Cortex of kidney (tissue), 1 donor: Measurements from ENCODE around the gene MED26.

Experiments used
- DNase-seq: peaks from one replicate; lab custom pipeline; 2025; lab: John Stamatoyannopoulos, UW

Gene MED26

DNA sequence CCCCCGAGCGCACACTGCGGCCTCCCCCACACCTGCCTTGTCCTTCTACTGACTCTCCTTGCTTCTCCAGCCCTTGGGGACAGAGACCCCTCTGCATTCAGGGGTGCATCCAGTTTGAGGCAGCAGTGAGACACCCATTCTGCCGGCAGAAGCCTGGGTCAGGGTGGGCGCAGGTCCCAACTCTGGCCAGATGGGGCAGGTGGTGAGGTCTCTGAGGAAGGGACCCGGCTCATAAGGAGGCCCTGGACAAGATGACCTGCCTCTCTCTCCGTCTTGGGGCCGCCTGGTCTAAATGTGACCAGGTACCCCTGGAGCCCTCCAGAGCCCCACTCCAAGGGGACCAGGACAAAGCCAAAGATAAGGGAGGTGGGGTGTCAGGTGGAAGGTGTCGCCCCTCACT, 91.9 kb downstream of the MED26 start:
- no peak for DNase-seq

GRCh38 chr19:16535381-16535780, 92.6 kb downstream of the MED26 start:
- no peak for DNase-seq

GRCh38 chr19:16532440-16533234, 95.4 kb downstream of the MED26 start:
- no peak for DNase-seq

- DNase-seq = no peak
Observed at GRCh38 chr19:16531380-16531669, 96.7 kb downstream of the MED26 start.

- no peak for DNase-seq
Observed at GRCh38 chr19:16530540-16531379, 97.2 kb downstream of the MED26 start.

DNA sequence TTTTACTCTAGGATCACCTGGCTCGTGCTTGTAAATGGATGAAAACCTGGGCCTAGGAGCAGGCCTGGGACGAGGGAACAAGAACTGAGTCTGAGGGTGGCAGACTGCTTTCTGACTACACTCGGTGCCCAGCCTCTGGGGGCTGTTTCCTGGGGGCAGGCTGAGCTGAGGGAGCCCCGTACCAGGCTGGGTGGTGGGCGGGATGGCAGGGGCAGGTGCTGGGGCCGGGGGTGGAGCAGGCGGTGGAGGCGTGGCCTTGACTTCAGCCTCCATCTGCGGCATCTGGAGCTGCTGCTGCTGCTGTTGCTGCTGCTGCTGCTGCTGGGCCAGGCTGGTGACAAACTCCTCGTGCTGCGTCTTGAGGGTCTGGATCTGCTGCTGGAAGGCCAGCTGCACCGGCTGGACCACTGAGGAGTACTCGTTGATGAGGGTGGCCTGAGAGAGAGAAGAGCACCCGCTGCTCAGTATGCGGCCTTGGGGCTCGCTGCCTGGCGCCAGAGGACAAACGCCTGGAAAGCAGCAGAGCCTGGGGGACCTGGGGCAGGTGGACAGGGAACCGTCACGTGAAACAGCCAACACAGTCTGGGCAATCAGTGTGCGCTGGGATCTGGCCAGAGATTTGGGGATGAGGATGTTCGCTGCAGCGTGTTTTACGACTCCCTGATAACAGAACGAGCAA, 98.4 kb downstream of the MED26 start:
- no peak for DNase-seq

DNA sequence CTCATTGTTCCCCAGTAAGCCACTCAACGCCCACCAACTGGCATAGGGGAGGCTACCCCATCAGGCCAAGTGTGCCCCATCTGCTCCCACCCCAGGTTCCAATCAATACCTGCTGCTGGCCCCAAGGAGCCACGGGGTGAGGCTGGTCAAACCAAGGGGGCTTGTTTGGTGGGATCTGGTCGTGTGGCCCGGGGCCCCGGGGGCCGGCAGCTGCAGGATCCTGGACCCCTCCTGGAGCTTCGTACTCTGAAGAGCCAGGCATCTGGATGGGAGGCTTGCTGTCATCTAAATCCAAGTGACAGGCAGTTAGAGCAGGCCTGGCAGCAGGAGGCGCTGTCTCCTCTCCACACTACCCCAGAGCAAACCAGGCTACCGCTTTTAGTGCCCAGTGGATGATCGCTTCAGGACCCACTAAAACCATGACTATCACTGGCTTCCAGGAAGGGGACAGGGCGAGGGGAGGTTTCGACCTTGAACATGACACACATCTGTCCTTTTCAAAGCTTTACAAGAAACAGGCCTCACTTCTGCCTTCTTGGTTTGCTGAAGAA, 100.0 kb downstream of the MED26 start:
- DNase-seq = no peak

DNA sequence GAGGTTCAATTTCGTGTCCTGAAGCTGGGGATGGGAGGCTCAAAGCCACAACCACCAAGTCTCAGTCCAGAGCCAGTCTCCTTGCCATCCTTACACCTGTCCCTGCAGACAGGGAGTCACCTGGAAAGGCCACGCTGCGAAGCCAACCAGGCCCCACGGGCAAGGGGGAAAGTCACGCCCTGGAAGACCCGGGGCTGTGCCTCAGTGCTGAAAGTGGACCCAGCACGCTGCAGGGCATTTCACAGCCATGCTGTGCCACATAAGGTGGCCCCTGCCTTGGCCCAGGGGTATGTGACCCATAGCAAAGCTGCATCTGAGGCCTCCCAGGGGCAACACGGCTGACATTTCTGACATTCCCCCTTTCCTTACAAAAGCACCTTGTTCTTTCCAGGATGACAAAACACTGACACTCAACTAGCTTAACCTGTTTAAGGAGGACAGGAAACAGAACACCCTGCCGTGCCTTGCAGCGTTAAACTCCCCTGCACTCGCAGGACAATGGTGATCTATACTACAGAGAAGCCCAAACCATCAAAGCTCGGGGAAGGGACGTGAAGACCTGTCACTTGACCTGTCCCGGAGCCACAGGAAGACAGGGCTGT, 100.6 kb downstream of the MED26 start:
- DNase-seq = no peak

- no peak for DNase-seq
Observed at GRCh38 chr19:16525751-16526481, 102.1 kb downstream of the MED26 start.

DNA sequence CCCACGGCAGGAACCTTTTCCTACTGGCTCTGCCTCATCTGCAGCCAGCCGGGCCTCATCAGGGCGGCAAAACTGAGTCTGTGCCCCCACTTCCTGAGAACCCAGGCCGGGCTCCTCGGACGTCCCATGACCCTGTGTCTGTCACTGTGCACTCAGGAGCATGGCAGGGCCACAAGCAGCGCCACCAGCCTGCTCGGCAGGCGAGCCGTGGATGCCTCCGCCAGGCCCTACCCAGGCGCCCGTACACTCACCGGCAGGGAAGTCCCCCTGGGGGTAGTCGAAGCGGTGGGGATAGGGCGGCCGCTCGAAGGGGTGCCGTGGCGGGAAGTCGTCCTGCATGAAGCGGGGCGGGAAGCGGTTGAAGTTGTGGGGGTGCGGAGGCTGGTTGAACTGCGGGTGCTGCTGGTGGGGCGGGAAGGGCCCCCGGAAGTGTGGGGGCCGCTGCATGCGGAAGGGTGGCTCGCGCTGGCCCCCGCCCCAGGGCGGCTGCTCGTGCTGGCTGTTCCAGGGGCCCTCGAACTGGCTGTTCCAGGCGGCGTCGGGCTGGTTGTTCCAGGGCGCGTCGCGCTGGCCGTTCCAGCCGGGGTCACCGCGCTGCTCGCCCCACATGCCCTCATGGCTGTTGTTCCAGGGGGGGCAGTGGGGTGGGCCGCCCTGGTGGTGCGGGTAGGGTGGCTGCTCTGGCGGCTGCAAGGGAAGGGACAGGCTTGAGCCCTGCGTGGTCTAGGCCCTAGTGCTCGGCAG, 102.8 kb downstream of the MED26 start:
- DNase-seq = no peak
